ENCODE results near the gene WDR17. TPM values are rescaled to one million over a fixed set of nuclear protein-coding genes. Genes with fewer than 3 reads are reported as not detected.

WDR17 gene
- total RNA-seq, 1 experiment from 2014 or later, result 1.3 TPM

DNA sequence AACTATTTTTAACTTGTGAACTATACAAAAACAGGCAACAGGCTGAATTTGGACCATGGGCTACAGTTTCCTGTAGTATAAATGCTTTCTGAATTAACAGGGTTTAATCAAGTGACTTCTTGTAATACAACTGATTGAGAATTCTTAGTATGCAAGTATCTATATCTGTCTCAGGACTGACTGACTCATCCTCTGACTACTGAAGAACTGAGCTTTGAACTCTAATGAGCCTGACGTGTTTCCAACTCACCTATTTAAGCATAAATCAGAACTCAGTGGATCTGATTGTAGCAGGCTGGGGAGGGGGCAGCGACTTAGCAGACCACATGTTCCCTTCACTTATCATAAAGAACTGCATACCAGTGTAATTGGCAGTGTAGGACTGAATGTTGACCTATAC lies 122.0 kb downstream of the WDR17 start:
- H3F3A ChIP-seq (ENCODE audit: low read length, unreplicated experiment), result no peaks in the 10 kb centered on the region
- no peaks in the 10 kb centered on the region for H3K9me3 ChIP-seq (ENCODE audit: low read length)
- no TSS peak for BruUV-seq (replicated peaks)
- TF ChIP-seq, protein P1, sequence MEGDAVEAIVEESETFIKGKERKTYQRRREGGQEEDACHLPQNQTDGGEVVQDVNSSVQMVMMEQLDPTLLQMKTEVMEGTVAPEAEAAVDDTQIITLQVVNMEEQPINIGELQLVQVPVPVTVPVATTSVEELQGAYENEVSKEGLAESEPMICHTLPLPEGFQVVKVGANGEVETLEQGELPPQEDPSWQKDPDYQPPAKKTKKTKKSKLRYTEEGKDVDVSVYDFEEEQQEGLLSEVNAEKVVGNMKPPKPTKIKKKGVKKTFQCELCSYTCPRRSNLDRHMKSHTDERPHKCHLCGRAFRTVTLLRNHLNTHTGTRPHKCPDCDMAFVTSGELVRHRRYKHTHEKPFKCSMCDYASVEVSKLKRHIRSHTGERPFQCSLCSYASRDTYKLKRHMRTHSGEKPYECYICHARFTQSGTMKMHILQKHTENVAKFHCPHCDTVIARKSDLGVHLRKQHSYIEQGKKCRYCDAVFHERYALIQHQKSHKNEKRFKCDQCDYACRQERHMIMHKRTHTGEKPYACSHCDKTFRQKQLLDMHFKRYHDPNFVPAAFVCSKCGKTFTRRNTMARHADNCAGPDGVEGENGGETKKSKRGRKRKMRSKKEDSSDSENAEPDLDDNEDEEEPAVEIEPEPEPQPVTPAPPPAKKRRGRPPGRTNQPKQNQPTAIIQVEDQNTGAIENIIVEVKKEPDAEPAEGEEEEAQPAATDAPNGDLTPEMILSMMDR (conservative IDR thresholded peaks at IDR 0.05; ENCODE audit: low read depth, low read length), result no peak
- TF ChIP-seq EZH2 (IDR thresholded peaks at IDR 0.05; ENCODE audit: low read length, unreplicated experiment), result no peak
- no peak for TF ChIP-seq EZH2phosphoT487 (IDR thresholded peaks at IDR 0.05; ENCODE audit: borderline replicate concordance, low read length)
- intact Hi-C loops (cut with micrococcal nuclease), result no loop called here
- CTCF ChIA-PET, result no interaction called here
- no peak overlapping the region for H3K4me3 ChIP-seq (ENCODE audit: low read length)
- H3K27me3 ChIP-seq (ENCODE audit: low read length), result no peaks in the 10 kb centered on the region
- DNase-seq, result peak; percentile 17
- H3K4me2 ChIP-seq (ENCODE audit: low read length), result no peak overlapping the region
- H3K27ac ChIP-seq (ENCODE audit: low read length), result no peak overlapping the region
- no peaks in the 10 kb centered on the region for H3K9me2 ChIP-seq (replicated peaks; ENCODE audit: low read length)
- H2AFZ ChIP-seq (ENCODE audit: low read length), result no peak overlapping the region
- H3K9ac ChIP-seq (ENCODE audit: low read length), result no peak overlapping the region
- no peaks in the 10 kb centered on the region for H3K36me3 ChIP-seq (ENCODE audit: low read depth, low read length)
- no peaks in the 10 kb centered on the region for H4K20me1 ChIP-seq (ENCODE audit: low read length)
- peaks cover 14% of the 10 kb centered on the region; the same call in 1 of the 2 replicates for H3K4me1 ChIP-seq (ENCODE audit: insufficient read depth, low read length)
- POLR2A ChIA-PET (ENCODE audit: unreplicated experiment), result no interaction called here
- no peak for ATAC-seq
- no peaks in the 10 kb centered on the region for H3K79me2 ChIP-seq (ENCODE audit: low read length)

DNA sequence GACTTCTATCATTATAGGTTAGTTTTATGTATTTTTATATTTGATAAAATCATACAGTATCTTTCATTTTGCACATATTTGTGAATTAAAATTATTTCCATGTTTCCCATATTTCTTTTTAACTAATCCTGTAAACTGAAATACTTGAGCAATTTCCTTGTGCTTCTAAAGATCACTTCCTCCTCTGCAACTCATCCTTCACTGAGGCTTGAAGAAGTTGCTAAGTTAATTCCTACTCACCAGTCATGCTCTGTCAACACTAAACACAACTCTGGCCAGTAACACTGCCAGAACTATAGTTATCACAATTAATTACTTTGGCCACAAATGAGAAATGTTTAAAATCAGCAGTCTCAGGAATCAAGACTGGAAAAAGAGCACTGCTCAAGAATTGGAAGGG lies 123.0 kb downstream of the WDR17 start:
- Histone ChIP-seq H3K36me3 (ENCODE audit: low read depth, low read length) (no peaks in the 10 kb centered on the region), H2AFZ (ENCODE audit: low read length) (no peak overlapping the region), H3K4me2 (ENCODE audit: low read length) (no peak overlapping the region), H4K20me1 (ENCODE audit: low read length) (no peaks in the 10 kb centered on the region), H3K9me2 (replicated peaks; ENCODE audit: low read length) (no peaks in the 10 kb centered on the region), H3K9ac (ENCODE audit: low read length) (no peak overlapping the region), H3K4me3 (ENCODE audit: low read length) (no peak overlapping the region), H3K27me3 (ENCODE audit: low read length) (no peaks in the 10 kb centered on the region), H3K27ac (ENCODE audit: low read length) (no peak overlapping the region), H3F3A (ENCODE audit: low read length, unreplicated experiment) (no peaks in the 10 kb centered on the region), H3K4me1 (ENCODE audit: insufficient read depth, low read length) (peaks cover 24% of the 10 kb centered on the region), H3K79me2 (ENCODE audit: low read length) (no peaks in the 10 kb centered on the region), H3K9me3 (ENCODE audit: low read length) (no peaks in the 10 kb centered on the region)
- no peak for TF ChIP-seq EZH2phosphoT487 (IDR thresholded peaks at IDR 0.05; ENCODE audit: borderline replicate concordance, low read length)
- TF ChIP-seq EZH2 (IDR thresholded peaks at IDR 0.05; ENCODE audit: low read length, unreplicated experiment), result no peak
- BruUV-seq (replicated peaks), result no TSS peak
- ATAC-seq (no peak), DNase-seq (no peak)
- intact Hi-C loops (cut with micrococcal nuclease), result no loop called here
- ChIA-PET CTCF (no interaction called here), POLR2A (ENCODE audit: unreplicated experiment) (no interaction called here)

DNA sequence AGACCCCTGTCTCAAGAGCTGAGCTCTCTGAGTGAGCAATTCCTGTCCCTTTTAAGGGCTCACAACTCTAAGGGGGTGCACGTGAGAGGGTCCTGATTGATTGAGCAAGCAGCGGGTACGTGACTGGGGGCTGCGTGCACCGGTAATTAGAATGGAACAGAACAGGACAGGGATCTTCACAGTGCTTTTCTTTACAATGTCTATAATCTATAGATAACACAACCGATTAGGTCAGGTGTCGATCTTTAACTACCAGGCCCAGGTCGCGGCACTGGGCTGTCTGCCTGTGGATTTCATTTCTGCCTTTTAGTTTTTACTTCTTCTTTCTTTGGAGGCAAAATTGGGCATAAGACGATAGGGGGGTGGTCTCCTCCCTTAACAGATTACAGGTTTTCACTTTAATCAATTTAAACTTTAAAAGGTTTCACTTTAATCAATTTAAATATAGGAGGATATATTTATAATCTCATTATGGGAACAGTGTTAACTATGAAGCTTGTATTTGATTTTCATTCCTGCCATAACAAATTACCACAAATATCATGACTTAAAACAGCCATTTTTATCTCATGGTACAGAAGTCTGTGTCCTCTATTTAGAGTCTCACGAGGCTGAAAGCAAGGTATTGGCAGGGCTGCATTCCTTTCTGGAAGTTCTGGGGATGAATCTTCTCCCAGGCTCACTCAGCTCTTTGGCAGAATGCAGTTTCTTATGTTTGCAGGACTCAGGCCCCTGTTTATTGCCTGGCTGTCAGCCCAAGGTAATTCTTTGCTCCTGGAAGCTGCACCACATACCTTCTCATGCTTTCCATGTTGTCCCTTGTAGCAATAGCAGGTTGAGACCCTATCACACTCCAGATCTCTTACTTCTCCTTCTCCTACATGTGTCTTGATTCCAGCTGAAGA lies 124.5 kb downstream of the WDR17 start:
- Histone ChIP-seq H3F3A (ENCODE audit: low read length, unreplicated experiment) (no peaks in the 10 kb centered on the region), H3K27ac (ENCODE audit: low read length) (no peak overlapping the region), H3K9me2 (replicated peaks; ENCODE audit: low read length) (no peaks in the 10 kb centered on the region), H4K20me1 (ENCODE audit: low read length) (no peaks in the 10 kb centered on the region), H3K27me3 (ENCODE audit: low read length) (no peaks in the 10 kb centered on the region), H3K36me3 (ENCODE audit: low read depth, low read length) (no peaks in the 10 kb centered on the region), H3K9me3 (ENCODE audit: low read length) (no peaks in the 10 kb centered on the region), H2AFZ (ENCODE audit: low read length) (0 out of 2 replicates have a peak overlapping the region, but pooled peaks have one; percentile 29), H3K4me3 (ENCODE audit: low read length) (no peak overlapping the region), H3K4me2 (ENCODE audit: low read length) (no peak overlapping the region), H3K4me1 (ENCODE audit: insufficient read depth, low read length) (peaks cover 37% of the 10 kb centered on the region), H3K9ac (ENCODE audit: low read length) (no peak overlapping the region), H3K79me2 (ENCODE audit: low read length) (no peaks in the 10 kb centered on the region)
- no TSS peak for BruUV-seq (replicated peaks)
- no peak for TF ChIP-seq EZH2phosphoT487 (IDR thresholded peaks at IDR 0.05; ENCODE audit: borderline replicate concordance, low read length)
- no peak for TF ChIP-seq EZH2 (IDR thresholded peaks at IDR 0.05; ENCODE audit: low read length, unreplicated experiment)
- TF ChIP-seq, protein P1 (conservative IDR thresholded peaks at IDR 0.05; ENCODE audit: low read depth, low read length), result no peak
- ATAC-seq (no peak), DNase-seq (peak; percentile 18)
- ChIA-PET POLR2A (ENCODE audit: unreplicated experiment) (no interaction called here), CTCF (no interaction called here)
- intact Hi-C loops (cut with micrococcal nuclease), result no loop called here
